Lower lobe of right lung (tissue), 2 donors: ENCODE measurements around the gene BCL11B. TPM values are rescaled to one million over a fixed set of nuclear protein-coding genes. Genes with fewer than 3 reads are reported as not detected.

Experiments
- ATAC-seq, 2 donors: fragments of 200-7000 bp; cut with Tn5 transposase; one replicate each; pipeline ENCODE4 v1.9.1; 2020 to 2022; ENCODE audit warnings: mild to moderate bottlenecking in 2 of 2, moderate library complexity in 2 of 2
- DNase-seq: peaks from one replicate; pipeline ENCODE4 v3.0.0-alpha.2; 2020
- H3K27ac ChIP-seq: fragments of 200-600 bp; one replicate; pipeline ENCODE4 v1.8.0; 2022
- H3K27me3 ChIP-seq: fragments of 200-600 bp; one replicate; pipeline ENCODE4 v1.8.0; 2022; ENCODE audit warnings: low read depth
- H3K36me3 ChIP-seq: fragments of 200-600 bp; one replicate; pipeline ENCODE4 v1.8.0; 2022; ENCODE audit warnings: mild to moderate bottlenecking
- H3K4me1 ChIP-seq: fragments of 200-600 bp; one replicate; pipeline ENCODE4 v1.8.0; 2022
- H3K4me3 ChIP-seq: fragments of 200-600 bp; one replicate; pipeline ENCODE4 v1.8.0; 2022; ENCODE audit warnings: mild to moderate bottlenecking
- H3K9me3 ChIP-seq: fragments of 200-600 bp; one replicate; pipeline ENCODE4 v1.8.0; 2022
- intact Hi-C: fragments of 100-400 bp; cut with DNase I; formaldehyde crosslinking; loops from one replicate; pipeline ENCODE4 v1.11.0; 2022
- long read RNA-seq: library from polyadenylated mRNA; unstranded; transcript quantifications from one replicate; pipeline ENCODE4 v2.0.0, GENCODE V29; 2021
- total RNA-seq: library from RNA; stranded (reverse); fragmentation: NEBNext Ultra II Directional; extraction: Animal tissue kit (Norgen Biotek cat#: 25700); gene quantifications from one replicate; pipeline ENCODE4 v1.2.1, GENCODE V29; 2021
- TF ChIP-seq, protein P1 (sequence below): fragments of 200-600 bp; IDR thresholded peaks from one replicate; pipeline ENCODE4 v1.8.0; 2022; ENCODE audit warnings: antibody characterized with exemption, mild to moderate bottlenecking
- donor health status: DM: no; HTN: yes; CAD: no; lungs with severe emphysema.

BCL11B gene
- total RNA-seq: 2.3 TPM
- long read RNA-seq, partial matches to known transcripts: 0 of 1 reads
- long read RNA-seq, other reads (novel, unspliced or antisense): 1 of 1 reads

DNA sequence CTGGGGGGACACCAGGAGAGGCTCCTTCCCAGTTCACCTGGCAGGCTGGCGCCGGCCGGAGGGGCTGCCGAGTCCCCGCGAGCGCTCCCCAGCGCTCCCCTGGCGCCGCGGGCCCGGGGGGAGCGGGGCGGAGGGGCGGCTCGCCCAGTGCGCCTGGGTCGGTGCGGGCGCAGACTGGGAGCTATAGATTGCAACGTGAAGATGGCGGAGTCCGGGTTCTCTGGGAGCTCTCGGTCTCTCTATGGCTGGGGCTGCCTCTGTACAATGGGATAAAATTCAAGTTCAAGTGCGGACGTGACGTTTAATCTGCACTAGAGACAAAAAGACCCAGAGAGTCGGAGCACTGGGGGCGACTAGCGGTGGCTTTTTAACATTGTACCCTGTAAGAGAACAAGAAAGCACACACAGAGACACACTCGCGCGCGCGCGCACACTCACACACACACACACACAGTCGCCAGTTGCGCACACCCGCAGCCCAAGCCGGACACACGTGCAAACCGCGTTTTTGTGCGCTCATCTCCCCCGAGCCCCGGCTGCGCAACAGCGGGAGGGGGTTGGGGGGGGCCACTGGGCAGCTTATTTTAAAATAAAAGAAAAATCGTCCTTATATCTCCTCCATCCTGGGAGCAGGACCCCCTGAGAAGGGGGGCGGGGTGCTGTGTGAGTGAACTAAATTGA lies at the start of gene BCL11B:
BCL11B (minus strand) TSS at position 247 of the 681 bp plus-strand sequence. CDS start 979 bp downstream, outside the sequence.
- H3K27me3 ChIP-seq: peaks cover 85% of the 10 kb centered on the region
- ATAC-seq: peak; percentile 58 to 71
- peak; percentile 72 for DNase-seq
- TF ChIP-seq, protein P1, sequence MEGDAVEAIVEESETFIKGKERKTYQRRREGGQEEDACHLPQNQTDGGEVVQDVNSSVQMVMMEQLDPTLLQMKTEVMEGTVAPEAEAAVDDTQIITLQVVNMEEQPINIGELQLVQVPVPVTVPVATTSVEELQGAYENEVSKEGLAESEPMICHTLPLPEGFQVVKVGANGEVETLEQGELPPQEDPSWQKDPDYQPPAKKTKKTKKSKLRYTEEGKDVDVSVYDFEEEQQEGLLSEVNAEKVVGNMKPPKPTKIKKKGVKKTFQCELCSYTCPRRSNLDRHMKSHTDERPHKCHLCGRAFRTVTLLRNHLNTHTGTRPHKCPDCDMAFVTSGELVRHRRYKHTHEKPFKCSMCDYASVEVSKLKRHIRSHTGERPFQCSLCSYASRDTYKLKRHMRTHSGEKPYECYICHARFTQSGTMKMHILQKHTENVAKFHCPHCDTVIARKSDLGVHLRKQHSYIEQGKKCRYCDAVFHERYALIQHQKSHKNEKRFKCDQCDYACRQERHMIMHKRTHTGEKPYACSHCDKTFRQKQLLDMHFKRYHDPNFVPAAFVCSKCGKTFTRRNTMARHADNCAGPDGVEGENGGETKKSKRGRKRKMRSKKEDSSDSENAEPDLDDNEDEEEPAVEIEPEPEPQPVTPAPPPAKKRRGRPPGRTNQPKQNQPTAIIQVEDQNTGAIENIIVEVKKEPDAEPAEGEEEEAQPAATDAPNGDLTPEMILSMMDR: no peak
- intact Hi-C loops: no loop called here
- no peaks in the 10 kb centered on the region for H3K9me3 ChIP-seq
- H3K36me3 ChIP-seq: no peaks in the 10 kb centered on the region
- H3K4me3 ChIP-seq: peak within 1 kb of the TSS; percentile 54
- H3K27ac ChIP-seq: peak within 1 kb of the TSS; percentile 36
- H3K4me1 ChIP-seq: peaks cover 36% of the 10 kb centered on the region

- ATAC-seq: peak in 1 of 2 donors; percentile 4
- H3K27me3 ChIP-seq: peaks cover 11% of the 10 kb centered on the region
- TF ChIP-seq, protein P1: no peak
Observed at GRCh38 chr14:99321236-99321925, 49.4 kb upstream of the BCL11B start.

DNA sequence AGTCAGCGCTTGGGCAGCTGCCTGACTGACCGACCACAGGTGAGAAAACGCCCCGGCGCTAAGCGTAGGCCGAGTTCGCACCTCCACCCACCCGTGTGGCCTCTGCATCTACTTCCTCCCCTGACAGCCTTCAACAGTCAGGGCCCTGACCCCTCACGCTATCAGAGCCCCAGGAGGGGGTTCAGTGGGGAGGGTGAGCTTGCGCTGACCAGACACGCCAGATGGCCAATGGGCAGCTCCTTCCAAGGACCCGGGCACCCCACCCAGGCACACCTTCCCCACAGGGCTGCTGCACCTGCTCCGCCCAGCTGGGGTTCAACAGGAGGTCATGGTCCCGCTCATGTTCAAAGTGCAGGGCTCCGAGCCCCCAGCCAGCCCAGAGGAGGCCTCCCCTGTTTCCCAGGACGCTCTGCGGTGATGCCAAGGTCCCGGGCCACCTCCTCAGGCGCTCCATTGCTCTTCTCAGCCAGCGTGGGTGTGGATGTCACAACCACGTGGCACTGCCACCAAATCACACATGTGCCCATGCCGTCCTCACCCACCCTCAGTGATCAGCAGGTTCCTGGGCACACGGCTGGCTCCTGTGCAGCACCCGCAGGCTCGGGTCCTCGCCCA lies 48.7 kb upstream of the BCL11B start:
- no peaks in the 10 kb centered on the region for H3K9me3 ChIP-seq
- DNase-seq (no peak), ATAC-seq (peak in 1 of 2 donors; percentile 18)

More at GRCh38 chr14:99321236-99321925, 49.4 kb upstream of the BCL11B start:
- DNase-seq: no peak
- Histone ChIP-seq H3K27ac (no peak overlapping the region), H3K4me3 (no peak overlapping the region), H3K36me3 (no peaks in the 10 kb centered on the region), H3K4me1 (no peaks in the 10 kb centered on the region), H3K9me3 (no peaks in the 10 kb centered on the region)
- intact Hi-C loops: no loop called here

GRCh38 chr14:99320105-99320572 lies 48.1 kb upstream of the BCL11B start:
- TF ChIP-seq, protein P1: peak; percentile 77

More for the DNA sequence above, 48.7 kb upstream of the BCL11B start:
- H3K4me1 ChIP-seq: no peaks in the 10 kb centered on the region
- TF ChIP-seq, protein P1: no peak
- no peak overlapping the region for H3K4me3 ChIP-seq
- no peak overlapping the region for H3K27ac ChIP-seq
- H3K36me3 ChIP-seq: no peaks in the 10 kb centered on the region
- H3K27me3 ChIP-seq: peaks cover 11% of the 10 kb centered on the region
- intact Hi-C loops: no loop called here

DNA sequence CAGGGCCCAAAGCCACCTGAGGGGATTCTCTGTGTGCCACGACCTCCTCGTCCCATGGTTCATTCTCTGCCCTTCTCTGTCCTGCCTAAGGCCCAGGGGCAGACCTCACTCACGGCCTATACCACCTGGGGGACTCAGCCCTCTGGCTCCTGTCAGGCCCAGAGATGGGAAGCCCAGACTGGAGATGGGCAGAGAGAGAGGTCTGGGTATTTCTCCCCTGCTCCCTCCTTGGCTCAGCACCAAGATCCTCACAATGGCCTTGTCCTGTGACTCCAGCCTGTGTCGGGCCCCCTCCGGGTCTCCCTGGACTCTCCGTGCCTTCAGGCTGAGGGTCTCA lies 46.9 kb upstream of the BCL11B start:
- intact Hi-C loops: no loop called here
- DNase-seq (no peak), ATAC-seq (no peak)
- Histone ChIP-seq H3K4me1 (no peaks in the 10 kb centered on the region), H3K4me3 (no peak overlapping the region), H3K27me3 (peaks cover 11% of the 10 kb centered on the region), H3K27ac (no peak overlapping the region), H3K9me3 (no peaks in the 10 kb centered on the region), H3K36me3 (no peaks in the 10 kb centered on the region)
- TF ChIP-seq, protein P1: no peak

More at GRCh38 chr14:99320105-99320572, 48.1 kb upstream of the BCL11B start:
- ATAC-seq: peak; percentile 72 to 74
- Histone ChIP-seq H3K36me3 (no peaks in the 10 kb centered on the region), H3K4me1 (no peaks in the 10 kb centered on the region), H3K27ac (no peak overlapping the region), H3K27me3 (peaks cover 11% of the 10 kb centered on the region), H3K4me3 (no peak overlapping the region), H3K9me3 (no peaks in the 10 kb centered on the region)
- DNase-seq: peak; percentile 68
- intact Hi-C loops: no loop called here
